ENCODE data around the gene KLF13.

DNA sequence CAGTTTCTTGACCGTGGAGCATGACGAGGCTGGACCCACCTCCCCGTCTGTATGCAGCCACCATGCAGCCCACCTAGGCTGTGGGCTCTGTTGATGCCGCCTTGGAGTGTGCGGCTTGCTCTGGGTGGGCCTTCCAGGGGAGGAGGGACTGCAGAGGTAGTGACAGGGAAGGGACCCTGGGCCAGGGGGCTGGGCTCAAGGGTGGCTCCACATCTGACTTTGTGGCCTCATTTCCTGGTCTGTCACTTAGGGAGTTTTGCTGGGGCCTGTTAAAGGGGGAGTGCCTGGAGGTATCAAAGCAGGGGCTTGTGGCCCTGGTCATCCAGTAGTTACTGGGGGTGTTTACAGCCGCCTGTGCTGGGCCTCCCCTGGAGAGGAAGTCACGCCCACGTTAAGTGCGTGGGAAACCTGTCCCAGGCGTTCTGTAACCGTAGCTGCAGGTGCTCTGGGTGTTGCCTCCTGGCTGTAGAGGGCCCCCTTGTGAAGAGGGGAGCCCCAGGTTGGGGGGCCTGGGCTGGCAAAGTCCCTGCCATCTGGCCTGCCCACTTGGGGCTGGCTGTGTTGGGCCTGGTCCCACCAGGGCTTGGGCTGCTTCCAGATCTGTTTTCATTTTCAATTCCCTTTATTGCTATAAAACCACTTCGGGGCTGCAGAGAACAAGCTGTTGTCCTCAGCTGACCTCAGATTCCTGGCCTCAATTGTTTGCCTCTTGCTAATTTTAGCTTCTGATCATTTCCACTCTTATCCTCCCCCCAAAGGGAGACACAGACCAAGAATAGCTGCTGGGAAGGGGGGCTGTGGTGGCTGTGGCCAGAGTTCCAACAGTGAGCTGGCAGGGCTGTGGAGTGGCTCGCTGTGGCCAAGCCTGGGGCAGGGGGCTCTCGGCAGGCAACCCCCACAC is 26.5 kb downstream of the KLF13 start:
- TF ChIP-seq, protein P1, sequence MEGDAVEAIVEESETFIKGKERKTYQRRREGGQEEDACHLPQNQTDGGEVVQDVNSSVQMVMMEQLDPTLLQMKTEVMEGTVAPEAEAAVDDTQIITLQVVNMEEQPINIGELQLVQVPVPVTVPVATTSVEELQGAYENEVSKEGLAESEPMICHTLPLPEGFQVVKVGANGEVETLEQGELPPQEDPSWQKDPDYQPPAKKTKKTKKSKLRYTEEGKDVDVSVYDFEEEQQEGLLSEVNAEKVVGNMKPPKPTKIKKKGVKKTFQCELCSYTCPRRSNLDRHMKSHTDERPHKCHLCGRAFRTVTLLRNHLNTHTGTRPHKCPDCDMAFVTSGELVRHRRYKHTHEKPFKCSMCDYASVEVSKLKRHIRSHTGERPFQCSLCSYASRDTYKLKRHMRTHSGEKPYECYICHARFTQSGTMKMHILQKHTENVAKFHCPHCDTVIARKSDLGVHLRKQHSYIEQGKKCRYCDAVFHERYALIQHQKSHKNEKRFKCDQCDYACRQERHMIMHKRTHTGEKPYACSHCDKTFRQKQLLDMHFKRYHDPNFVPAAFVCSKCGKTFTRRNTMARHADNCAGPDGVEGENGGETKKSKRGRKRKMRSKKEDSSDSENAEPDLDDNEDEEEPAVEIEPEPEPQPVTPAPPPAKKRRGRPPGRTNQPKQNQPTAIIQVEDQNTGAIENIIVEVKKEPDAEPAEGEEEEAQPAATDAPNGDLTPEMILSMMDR (IDR thresholded peaks at IDR 0.05), result no peak
- no peak for TF ChIP-seq SIN3A (IDR thresholded peaks at IDR 0.05; ENCODE audit: borderline replicate concordance, insufficient read depth, low read depth, low read length)
- TF ChIP-seq POLR2AphosphoS5 (IDR thresholded peaks at IDR 0.05; ENCODE audit: low read depth, low read length), result no peak
